PFSK-1 (cell line): ENCODE data around the gene TYROBP.

Source experiments
- POLR2AphosphoS5 ChIP-seq: IDR thresholded peaks from 2 replicates; pipeline ENCODE4 v1.6.1; 2012; ENCODE audit warnings: low read depth, mild to moderate bottlenecking, control low read depth, low read length, moderate library complexity
- SIN3A ChIP-seq: IDR thresholded peaks from 2 replicates; pipeline ENCODE4 v1.6.1; 2012; ENCODE audit warnings: mild to moderate bottlenecking, low read length, moderate library complexity, borderline replicate concordance; ENCODE audit not compliant: insufficient read depth
- TAF1 ChIP-seq: IDR thresholded peaks from 2 replicates; pipeline ENCODE4 v1.6.1; 2012; ENCODE audit warnings: low read length, control low read depth, borderline replicate concordance; ENCODE audit not compliant: insufficient read depth
- TF ChIP-seq, protein P1 (sequence below), 2 experiments: IDR thresholded peaks; 2 replicates each; pipeline versions ENCODE4 v1.6.1 to v1.8.0; 2011 to 2012; ENCODE audit warnings: low read depth in 2 of 2, low read length in 2 of 2, control low read depth in 1 of 2, inconsistent platforms in 1 of 2, mild to moderate bottlenecking in 1 of 2, moderate library complexity in 1 of 2; ENCODE audit not compliant: insufficient read depth in 1 of 2

DNA sequence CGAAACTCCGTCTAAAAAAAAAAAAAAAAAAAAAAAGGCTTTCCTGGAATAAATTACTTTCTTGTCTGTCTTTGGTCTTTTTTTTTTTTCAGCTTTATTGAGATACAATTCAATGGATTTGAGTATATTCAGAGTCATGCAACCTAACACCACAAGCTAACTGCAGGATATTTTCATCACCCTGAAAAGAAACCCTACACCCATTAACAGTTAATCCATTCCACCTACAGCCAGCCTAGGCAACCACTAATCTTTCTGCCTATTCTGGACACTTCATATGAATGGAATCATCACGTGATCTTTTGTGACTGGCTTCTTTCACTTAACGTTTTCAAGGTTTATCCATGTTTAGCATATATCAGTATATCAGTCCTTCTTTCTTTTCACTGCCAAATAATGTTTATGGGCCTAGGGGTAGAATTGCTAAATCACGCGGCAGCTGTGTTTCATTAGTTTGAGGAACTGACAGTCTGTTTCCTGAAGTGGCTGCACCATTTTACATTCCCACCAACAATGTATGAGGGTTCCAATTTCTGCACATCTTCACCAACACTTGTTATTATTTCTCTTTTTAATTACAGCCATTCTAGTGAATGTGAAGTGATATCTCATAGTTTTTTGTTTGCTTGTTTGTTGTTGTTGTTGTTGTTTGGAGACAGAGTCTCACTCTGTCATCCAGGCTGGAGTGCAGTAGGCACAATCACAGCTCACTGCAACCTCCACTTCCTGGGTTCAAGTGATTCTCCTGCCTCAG is 48.0 kb upstream of the TYROBP start:
- TF ChIP-seq POLR2AphosphoS5, result no peak
- TF ChIP-seq TAF1, result no peak
- TF ChIP-seq, protein P1, sequence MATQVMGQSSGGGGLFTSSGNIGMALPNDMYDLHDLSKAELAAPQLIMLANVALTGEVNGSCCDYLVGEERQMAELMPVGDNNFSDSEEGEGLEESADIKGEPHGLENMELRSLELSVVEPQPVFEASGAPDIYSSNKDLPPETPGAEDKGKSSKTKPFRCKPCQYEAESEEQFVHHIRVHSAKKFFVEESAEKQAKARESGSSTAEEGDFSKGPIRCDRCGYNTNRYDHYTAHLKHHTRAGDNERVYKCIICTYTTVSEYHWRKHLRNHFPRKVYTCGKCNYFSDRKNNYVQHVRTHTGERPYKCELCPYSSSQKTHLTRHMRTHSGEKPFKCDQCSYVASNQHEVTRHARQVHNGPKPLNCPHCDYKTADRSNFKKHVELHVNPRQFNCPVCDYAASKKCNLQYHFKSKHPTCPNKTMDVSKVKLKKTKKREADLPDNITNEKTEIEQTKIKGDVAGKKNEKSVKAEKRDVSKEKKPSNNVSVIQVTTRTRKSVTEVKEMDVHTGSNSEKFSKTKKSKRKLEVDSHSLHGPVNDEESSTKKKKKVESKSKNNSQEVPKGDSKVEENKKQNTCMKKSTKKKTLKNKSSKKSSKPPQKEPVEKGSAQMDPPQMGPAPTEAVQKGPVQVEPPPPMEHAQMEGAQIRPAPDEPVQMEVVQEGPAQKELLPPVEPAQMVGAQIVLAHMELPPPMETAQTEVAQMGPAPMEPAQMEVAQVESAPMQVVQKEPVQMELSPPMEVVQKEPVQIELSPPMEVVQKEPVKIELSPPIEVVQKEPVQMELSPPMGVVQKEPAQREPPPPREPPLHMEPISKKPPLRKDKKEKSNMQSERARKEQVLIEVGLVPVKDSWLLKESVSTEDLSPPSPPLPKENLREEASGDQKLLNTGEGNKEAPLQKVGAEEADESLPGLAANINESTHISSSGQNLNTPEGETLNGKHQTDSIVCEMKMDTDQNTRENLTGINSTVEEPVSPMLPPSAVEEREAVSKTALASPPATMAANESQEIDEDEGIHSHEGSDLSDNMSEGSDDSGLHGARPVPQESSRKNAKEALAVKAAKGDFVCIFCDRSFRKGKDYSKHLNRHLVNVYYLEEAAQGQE (IDR thresholded peaks at IDR 0.05; ENCODE audit: insufficient read depth in 1 of 2, low read depth in 2 of 2, low read length in 2 of 2), result no peak
- TF ChIP-seq SIN3A, result no peak
